ENCODE results near the gene EGFL7. TPM values are rescaled to one million over a fixed set of nuclear protein-coding genes. Genes with fewer than 3 reads are reported as not detected.

The EGFL7 gene
- total RNA-seq: 0.66 and 0.80 TPM in 2 replicates

DNA sequence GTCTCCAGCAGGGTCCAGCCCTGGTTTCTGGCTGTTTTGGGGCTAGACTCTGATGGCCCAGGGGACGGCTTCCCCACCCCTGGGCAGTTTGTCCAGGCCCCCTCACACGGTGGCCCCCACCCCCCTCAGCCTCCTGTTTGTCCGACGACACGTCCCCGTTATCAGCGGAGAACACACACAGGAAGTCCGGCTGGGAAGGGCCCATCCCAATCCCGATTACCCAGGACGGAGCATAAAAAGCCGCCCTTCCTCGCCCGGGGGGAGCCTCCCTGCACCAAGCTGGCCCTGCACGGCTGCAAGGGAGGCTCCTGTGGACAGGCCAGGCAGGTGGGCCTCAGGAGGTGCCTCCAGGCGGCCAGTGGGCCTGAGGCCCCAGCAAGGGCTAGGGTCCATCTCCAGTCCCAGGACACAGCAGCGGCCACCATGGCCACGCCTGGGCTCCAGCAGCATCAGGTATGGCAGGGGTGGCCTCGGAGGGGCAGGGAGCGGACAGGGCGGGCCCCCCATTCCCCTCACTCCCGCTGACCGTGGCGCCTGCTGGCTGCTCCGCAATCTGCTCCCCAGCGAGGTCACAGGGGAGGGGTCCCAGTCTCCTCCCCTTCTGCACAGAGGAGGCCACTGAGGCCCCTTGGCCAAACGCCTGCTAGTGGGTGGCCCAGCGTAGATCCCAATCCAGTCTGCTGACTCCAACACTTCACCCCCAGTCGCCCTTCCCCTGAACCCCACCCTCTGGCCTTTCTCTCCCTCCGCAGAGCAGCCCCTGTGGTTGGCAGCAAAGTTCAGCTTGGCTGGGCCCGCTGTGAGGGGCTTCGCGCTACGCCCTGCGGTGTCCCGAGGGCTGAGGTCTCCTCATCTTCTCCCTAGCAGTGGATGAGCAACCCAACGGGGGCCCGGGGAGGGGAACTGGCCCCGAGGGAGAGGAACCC, at the start of gene EGFL7:
Gene EGFL7 (plus strand): TSS at position 261 of the 926 bp plus-strand sequence. CDS start 5,367 bp downstream, outside the sequence.
- intact Hi-C loops (cut with micrococcal nuclease): no loop called here

DNA sequence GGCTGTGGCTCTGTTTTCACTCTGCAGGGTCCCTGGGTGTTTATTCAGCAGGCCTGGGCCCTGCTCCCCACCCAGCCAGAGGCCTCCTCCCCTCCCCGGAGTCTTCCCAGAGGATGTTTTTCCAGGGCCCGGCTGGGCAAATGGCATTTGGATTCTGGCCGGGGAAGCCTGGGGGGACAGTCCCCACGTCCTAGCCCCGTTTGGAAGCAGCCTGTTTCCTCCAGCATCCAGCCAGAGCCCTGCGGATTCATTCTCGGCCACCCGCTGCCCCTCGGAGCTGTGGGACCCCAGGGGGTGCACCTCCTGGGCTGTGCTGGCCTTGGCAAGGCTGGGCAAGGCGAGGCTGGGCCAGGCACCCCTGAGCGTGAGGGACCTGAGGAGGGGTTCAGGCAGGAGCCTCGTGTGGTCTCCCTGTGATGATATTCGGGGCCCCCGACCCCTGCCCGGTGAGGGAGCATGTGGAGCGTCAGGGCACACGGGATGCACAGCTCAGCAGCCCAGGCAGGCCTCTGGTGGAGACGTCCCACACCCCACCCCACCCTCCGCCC, 48.8 kb upstream of the EGFL7 start:
- intact Hi-C loops (cut with micrococcal nuclease): no loop called here

DNA sequence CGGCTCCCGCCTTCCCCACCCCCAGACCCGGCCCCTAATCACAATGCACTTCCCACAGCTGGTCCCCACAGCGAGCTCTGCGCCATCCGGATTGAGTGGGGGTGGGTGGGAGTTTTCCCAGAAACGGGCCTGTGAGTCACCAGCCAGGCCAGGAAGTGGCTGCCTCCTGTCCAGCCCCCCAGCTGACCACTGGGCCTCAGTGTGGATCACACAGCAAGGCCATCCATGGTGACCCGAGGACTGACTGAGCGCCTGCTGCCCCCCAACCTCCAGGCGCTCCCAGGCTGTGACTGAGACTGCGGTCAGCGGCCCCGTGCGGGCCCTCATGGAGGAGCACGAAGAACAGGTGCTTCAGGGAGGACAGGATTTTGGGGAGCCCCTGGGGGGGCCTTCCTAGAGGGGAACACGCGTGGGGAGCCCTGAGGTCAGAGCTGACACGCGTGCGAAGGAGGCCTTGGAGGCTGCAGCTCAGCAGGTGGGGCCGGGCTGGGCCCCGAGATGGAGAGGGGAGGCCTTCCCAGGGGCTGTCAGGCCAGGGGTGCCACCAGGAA, 48.3 kb upstream of the EGFL7 start:
- intact Hi-C loops (cut with micrococcal nuclease): no loop called here

DNA sequence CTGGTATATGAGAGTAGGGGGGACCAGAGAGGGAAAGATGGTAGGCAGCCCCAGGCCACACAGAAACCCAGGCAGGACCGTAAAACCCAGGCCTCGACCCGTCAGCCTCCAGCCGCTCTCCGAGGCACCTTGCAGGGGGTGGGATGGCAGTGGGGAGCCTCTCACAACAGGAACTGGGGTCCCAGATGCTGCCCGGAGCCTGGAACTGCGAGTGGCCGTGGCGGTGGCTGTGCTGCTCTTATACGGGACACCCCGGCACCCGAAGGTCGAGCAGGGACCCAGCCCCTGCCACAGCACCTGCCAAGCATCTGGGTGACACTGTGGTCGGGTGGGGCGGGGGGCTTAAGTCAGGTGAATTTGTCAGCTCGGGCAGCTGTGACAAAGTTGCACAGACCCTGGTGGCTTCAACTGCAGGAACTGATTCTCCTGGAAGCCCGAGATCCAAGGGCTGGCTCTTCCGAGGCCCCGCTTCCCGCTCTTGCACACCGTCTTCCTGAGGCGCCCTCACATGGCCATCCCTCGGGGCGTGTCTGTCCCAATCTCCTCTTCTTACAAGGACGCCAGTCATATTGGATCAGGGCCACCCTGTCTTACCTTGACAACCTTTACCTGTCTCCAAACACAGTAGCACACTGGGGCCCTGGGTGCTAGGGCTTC, 47.6 kb upstream of the EGFL7 start:
- intact Hi-C loops (cut with micrococcal nuclease): no loop called here

DNA sequence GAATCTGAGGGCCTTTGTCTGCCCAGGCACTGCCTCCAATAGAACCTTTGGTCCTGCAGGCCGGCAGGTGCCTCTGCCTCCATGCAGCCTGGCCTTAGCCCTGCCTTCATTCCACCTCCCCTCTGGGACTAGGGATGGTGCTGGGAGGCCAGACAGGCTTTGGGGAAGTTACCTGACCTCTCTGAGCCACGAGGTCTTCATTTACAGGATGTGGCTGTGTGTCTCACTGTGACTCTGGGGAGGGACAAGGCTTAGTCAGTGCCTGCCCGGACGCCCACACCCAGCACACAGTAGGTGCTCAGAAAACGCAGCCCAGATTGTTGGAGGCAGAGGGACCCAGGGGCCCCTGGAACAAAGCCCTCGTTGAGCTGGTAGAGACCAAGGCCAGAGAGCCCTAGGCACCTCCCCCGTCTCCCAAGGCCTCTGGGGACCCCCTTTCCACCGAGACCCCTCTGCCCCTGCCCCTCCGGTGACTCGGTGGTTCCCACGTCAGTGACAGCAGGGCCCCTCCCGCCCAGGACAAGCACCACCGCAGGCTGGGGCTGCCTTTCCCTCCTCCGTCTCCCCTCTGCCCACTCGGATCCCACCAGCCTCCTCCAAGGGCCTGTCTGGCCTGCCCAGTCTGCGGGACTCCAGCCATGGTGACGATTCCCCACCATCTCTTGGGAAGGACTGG, 46.9 kb upstream of the EGFL7 start:
- intact Hi-C loops (cut with micrococcal nuclease): no loop called here

DNA sequence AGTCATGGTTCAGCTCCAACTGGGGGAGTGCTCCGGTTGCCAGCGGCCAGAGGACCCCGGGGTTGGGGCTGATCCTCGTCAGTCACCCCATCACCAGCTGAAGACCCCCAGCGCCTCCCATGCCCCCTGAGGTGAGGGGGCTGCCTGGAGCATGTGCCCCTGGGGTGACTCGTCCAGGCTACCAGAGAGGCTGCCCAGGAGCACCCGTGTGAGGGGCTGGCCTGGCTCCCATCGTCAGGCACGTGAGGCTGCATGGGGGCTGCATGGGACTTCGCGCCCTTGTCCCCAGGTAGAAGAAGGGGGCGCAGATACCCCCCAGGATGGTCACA, 46.4 kb upstream of the EGFL7 start:
- intact Hi-C loops (cut with micrococcal nuclease): no loop called here

DNA sequence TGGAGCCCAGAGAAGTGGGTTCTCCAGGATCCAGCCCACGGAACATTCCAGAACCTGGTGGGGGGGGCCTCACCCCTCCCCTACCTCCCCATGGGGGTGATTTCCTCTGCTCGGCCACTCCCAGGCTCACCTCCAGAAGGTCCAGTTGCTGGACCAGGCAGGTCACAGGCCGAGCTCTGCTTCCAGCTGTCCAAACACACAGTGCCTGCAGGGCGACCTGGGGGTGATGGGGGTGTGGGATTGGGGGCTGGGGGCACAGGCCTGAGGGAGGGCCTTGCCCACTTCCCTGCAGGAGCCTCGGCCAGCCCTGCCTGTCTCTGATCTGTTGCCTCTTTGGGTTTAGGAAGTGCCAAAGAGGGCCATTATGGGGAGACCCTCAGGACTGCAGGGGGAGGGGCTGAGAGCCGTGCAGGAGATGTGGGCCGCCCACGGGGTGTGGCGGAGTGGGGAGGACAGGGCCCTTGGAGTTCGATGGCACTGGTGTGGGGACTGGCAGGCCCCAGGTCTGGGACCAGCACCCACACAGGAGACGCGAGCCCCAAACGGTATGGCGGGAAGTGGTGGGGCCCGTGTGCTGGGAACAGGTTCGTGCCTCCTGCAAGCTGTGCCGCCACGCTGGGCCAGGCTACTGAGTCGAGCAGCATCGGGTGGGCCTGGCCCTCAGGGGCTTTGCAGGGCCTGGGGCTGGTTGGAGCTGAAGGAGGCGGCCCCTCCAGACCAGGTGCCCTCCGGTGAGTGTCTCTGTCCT, 45.6 kb upstream of the EGFL7 start:
- intact Hi-C loops (cut with micrococcal nuclease): no loop called here

DNA sequence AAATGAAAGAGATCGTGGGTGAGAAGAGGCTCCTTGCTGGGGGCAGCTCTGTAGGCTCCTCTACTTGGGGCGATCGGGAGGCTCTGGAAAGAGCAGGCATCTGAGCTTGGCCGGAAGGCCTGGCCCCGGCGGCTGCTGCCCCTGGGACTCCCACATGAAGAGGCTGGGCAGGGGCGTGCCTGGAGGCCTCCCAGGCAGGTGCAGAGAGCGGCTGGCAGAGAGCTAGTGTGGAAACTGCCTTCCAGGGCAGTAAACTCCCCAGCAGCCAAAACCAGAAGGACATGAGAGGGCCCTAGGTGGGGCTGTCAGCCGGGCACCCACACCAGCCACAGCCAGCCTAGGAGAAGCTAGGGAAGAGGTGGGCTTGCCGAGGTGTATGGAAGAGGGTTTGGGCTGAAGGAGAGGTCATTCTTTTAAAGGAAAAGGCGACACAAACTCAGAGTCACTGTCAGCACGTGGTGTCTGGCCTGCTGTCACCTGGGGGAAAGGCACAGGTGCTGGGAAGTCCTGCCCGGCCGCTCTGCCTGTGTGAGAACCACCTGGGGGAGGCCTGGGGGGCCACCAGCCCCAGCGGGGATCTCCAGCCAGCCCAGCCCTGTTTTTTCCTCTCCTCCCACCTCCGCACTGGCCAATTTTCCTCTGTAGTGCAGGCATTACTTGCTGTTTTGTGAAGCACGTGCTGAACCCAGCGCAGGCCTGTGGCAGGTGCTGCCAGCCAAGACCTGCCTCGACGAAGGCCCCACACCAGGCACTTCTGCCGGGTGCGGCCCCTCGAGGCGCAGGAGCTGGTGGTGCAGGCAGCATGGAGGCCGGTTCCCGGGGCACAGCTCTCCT, 44.8 kb upstream of the EGFL7 start:
- intact Hi-C loops (cut with micrococcal nuclease): no loop called here

DNA sequence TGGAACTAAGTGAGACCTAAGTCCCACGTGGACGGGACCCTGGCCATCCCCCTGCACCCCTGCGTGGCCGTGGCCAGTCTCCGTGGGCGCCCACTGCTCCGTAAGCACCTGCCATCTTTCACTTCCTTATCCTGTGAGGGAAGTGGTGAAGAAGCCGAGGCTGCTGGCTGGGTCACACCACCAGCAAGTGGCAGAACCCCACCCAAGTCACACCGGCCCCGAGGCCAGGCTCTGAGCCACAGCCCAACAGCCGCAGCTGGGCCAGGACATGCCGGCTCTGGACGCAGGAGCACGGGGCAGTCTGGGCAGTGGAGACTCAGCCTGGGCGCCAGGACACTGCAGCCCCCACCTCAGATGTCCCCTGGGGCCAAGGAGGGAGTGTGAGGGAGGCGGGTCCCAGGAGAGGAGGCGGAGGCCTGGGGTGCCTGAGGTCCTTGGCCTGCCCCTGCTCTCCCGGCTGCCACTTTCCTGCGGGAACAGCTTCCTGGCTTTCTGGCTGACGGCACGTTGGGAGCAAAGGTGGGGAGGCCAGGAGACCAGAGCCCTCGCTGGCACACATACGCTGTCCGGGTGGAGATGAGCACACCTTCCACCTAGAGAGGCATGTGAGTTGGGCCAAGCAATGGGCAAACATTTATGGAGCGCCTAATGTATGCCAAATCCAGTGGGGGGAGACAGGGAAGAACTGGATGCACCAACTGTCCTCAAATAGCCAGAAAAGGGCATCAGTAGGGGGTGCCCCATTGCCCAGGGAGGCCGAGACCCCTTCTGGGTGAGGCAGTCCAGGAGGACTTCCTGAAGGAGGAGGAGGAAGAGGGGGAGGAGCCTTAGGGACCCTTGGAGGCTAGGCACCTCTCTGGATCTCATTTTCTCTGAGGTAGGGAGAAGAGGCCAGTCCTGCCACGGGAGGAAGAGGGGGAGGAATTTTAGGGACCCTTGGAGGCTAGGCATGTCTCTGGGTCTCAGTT, 43.9 kb upstream of the EGFL7 start:
- intact Hi-C loops (cut with micrococcal nuclease): no loop called here

DNA sequence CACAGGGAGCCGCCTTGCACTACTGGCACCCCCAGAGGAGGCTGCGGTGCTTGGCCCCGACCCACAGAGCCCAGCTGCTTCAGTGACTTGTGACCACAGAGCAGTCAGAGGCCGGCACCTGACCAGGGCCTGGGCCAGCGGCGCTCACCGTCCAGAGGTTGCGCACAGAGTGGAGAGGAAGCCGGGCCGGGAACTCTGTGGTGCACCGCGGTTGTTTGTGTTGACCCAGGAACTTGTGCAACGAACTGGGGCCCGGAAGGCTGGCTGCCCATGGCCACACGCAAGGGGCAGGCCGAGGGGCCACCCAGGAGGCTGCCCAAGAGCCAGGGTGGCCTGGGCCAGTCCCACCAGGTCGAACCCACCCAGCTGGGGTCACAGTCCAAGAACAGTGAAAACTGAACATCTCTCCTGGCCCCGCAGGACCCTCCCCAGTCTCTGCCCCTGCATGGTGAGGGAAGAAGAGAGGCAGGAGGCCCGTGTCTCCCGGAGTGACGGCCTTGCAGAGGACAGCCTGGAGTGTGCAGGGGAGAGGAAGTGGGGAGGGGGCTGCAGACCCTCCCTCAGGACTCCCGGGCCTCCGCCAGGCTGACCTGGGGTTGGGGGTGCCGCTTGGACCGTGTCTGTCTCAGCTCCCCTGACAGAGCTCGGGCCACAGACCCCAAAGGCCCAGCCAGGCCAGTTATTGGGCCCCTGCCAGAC, 42.8 kb upstream of the EGFL7 start:
- intact Hi-C loops (cut with micrococcal nuclease): no loop called here

DNA sequence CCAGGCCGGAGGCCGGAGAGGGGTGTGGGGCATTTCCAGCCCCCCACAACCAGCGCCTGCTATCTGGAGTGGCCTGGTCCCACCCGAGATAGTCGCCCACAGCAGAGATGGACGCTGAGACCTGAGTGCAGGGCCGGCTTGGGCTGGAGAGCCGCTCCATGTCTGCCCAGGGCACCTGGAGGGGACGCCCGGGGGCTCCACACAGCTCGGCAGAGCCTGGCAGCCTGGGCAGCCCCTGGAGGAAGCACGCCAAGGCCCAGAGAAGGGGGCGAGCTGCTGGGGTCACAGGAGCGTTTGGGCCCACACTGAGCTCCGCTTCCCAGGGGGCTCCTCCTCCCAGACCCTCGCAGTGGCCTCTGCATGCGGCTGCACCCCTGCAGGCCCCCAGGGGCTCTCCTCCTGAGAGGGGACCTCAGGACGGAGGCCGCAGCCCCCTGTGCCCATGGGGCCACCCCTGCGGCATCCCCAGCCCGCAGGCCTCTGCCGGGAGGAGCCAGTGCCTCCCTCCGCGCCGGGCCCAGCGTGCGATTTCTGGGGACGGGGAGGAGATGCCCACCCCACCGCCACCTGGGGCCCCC, 42.2 kb upstream of the EGFL7 start:
- intact Hi-C loops (cut with micrococcal nuclease): no loop called here

DNA sequence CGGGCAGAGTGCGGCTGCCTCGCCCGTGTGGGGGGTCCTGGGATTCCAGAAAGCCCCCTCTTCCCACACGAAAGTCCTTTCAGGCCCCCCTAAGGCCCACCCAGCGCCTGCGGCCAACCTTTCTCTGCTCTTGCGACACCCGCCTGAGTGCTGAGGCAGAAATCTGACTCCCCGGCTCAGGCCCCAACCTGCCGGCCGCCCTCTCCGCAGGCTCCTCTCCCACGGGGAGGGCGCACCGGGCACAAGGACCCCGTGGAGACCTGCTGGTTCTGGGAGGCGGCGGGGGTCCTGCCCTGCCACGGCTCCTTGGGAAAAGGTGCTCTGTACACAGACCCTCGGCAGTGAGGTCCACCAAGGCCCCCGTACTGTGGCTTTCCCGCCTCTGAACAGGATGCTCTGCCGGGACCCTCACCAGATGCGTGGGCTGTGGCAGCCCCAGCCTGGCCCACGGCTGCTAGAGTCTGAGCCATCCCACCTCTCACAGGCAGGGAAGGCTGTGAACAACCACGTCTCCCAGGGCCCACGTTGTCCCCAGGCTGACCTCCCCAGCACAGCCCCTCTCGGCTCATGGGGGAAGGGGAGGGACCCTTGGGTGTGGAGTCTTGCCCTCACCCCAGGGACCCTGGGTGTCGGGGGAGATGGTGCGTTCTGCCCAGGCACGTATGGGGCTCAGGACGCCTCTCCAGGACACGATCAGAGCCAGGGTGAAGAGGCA, 41.5 kb upstream of the EGFL7 start:
- intact Hi-C loops (cut with micrococcal nuclease): no loop called here

DNA sequence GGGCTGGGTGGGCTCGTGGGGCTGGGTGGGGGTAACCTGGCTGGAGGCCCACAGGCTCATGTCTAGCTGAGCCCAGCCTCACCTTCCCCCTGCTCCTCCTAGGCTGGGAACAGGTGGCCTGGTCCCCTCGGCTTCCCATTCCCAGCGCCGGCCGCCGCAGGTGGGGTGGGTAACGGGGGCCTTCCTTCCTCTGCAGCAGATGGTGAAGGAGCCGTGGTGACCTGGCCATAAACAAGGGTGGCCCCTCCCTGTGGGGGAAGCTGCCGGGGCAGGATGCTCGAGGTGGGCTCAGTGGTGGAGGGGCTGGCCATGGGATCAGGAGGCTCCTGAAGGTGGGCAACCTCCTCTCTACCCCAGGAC, 41.0 kb upstream of the EGFL7 start:
- intact Hi-C loops (cut with micrococcal nuclease): no loop called here

DNA sequence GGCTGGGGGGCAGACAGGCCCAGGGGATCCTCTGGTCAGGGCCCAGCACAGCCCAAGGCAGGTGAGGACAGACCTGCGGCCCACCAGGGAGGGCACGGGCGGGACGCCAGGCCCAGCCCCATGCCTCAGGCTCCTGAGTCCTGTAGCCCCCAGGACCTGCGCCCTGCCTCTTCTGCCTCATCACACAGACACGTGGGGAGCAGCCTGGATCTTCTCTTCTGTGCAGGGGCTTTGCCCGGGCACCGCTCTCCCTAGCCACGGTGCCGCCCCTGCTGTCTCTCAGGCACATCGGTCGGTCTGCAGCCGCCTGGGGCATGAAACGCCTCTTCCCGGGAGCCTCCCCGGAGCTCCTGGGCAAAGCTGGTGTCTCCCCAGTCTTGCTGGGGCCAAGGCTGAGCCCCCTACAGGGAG, 40.2 kb upstream of the EGFL7 start:
- intact Hi-C loops (cut with micrococcal nuclease): no loop called here

DNA sequence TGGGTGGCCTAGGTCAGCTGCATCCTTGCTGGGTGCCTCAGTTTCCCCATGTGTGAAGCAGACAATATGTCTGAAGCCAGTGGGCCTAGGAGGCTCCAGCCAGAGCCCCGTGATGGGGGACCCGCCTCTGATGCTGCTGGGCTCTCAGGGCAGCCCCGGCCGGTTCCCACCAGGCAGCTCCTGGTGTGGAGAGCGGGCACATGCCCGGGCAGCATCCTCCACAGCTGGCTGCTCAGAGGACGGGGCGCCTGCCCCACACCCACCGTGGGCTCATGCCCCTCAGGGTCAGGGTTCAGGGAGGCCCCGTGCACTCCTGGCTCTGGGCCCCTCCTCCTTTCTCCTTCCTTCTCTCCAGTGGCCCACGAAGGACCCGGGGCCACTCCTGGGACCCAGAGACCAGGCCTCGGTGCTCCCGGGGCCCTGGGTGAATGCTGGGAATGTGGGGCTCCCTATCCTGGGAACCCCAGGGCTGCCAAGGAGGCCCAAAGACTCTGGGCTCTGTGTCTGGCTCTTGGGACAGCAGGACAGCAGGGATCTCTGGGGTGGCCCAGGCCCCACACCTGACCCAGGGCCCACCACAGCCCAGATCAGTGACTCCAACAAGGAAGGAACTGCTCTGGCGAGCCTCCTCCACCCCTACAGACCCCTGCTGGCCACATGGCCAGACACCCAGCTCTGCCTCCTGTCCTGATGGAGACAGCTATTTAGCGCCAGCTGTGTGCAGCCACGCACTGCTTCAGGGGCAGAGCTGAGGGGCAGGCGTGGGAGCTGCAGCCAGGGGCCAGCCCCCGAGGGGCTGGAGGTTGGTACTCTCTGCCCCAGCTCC, 39.5 kb upstream of the EGFL7 start:
- intact Hi-C loops (cut with micrococcal nuclease): no loop called here

DNA sequence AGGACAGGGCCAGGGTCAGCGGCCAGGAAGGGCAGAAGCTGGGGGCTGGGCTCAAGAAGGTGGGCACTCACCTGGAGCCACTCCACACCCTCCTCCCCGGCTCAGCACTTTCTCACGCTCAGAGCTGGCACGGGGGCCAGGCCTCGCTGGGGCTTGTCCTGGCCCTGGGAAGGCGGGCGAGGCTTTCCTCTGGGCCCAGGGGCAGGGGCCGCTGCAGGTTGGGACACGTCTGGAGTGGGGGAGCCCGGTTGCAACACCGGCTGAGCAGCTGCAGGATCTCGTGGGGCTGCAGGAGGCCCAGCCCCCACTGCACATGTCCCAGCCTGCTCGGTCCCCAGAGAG, 38.9 kb upstream of the EGFL7 start:
- intact Hi-C loops (cut with micrococcal nuclease): no loop called here
